Activated gamma-delta T cell (primary cell): ENCODE data around the gene ZBTB20.

ENCODE experiments used
- DNase-seq: peaks from one replicate; lab custom pipeline; 2025; lab: John Stamatoyannopoulos, UW

ZBTB20 gene

DNA sequence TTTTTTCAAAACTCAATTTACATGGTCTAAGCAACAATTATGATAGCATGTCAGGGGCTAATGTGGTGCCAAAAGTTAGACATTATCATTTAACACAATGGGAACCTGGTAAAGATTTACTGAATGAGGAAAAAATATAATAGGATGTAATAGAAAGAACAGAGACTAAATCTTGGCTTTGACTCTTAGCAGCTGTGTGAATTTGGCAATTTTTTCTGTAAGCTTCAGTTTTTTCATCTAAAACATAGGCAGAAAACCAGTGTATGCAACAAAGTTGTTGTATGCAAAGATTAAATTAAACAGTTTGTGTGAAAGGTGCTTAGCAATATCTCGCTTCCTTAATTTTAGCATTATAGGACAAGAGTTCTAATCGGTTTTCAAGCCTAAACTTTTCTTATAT, 57.6 kb downstream of the ZBTB20 start:
- no peak for DNase-seq

- DNase-seq = no peak
Measured at GRCh38 chr3:115087512-115087911, 59.6 kb downstream of the ZBTB20 start.

DNA sequence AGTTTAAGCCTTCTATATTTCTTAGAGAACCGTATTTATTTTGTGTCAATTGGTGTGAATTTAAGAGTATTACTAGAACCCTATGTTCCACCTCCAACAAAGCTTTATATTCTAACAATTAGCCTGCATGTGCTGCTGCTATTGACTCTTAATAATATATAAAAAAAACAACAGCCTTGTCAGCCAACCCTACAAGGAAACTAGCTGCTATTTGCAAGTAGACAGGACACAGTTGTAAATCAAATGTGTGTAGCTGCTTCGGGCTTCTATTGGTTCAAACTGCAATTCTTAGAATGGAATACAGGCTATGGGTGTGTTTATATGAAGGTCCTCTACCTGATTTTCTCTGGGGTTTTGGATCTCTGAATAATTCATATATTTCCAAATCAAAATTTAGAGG, 60.7 kb downstream of the ZBTB20 start:
- no peak for DNase-seq

- no peak for DNase-seq
Measured at GRCh38 chr3:115085197-115085865, 61.8 kb downstream of the ZBTB20 start.

DNA sequence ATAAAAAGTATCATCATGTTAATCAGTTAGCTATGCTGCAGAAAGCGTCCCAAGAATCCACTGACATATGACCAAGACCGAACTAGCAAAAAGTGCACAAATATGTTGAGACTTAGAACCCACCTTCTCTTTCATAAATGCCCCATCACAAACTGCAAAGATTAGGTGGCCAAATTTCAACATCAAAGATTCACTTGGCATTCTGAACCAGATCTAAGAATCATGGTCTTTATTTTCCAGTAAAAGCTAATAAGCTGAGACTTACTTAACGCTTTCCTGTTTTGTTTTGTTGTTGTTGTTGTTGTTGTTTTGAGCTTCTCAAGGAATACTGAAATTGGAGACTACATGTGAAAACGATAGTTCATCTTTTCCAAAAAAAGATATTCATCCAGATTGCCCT, 62.4 kb downstream of the ZBTB20 start:
- no peak for DNase-seq

GRCh38 chr3:115082260-115082659, 64.8 kb downstream of the ZBTB20 start:
- DNase-seq = no peak

- no peak for DNase-seq
Measured at GRCh38 chr3:115081444-115081843, 65.6 kb downstream of the ZBTB20 start.

- no peak for DNase-seq
Measured at GRCh38 chr3:115077501-115078250, 69.4 kb downstream of the ZBTB20 start.

DNA sequence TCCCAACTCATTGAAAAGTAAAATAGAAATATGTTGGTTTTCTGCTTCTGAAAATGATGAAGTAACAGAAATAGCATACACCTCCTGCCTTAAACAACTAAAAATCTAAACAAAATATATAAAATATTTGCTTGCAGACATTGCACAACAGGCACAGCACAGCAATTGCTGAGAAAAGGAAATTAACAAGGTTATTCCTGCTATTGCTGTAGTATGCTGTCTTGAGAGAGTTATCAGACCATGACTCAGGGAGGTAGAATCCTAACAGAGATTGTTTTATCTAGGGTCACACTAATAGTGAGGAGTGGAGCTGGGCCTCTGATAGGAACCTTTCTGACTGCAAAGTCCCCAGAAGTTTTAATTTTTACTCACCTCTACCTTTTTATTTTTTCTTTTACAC, 72.6 kb downstream of the ZBTB20 start:
- DNase-seq = no peak

DNA sequence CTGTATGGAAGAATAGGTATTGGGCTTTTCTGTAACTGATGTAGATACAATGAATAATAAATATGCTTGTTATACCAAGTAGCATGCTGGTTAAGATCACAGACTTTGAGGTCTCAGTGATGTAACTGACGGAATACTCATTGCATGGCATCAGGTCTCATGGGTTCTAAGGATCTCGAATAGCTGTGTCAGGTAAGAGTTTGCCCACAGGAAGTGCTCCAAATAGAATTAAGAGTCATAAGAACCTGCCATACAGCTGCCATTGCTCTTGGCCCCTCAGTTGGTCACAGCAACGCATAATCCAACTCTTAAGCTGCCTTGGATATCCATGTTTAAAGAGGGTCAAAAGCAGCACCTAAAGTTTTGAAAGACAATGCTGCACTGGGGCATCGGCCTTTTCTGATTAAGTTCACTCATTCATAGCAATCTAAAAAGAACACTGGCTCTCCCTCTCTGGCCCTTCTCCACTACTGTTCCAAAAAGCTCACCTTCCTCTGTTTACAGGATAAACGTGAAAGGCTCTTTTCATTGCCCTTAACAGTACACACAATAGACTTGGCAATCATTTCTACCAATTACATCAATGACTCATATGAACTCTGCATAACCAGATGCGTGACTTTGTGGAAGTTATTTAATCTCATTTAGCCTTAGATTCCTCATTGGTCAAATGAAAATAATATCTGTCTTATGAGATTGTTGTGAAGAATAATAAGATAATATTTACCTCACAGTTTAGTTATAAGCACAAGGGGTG, 74.6 kb downstream of the ZBTB20 start:
- no peak for DNase-seq

- no peak for DNase-seq
Measured at GRCh38 chr3:115071601-115072000, 75.5 kb downstream of the ZBTB20 start.

DNA sequence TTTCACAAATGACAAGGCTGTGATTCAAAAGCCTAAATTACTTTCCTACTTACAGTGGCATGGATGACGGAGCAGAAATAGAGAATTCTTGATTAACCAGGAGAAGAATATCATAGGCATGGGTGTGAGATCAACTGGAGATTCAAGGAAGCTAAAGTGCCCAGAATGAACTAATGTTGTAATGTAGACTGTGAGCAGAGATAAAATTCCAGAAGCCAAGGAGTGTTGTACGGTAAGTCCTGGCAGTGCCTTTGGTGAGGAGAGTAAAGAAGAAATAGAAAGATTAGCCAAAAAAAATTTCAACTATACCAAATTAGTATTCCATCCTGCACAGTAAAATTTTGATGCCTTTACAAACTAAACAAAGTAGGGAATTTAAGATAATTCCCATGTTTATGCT, 75.9 kb downstream of the ZBTB20 start:
- DNase-seq = no peak

- DNase-seq = no peak
Measured at GRCh38 chr3:115068799-115069198, 78.3 kb downstream of the ZBTB20 start.

- no peak for DNase-seq
Measured at GRCh38 chr3:115062412-115062956, 84.6 kb downstream of the ZBTB20 start.

DNA sequence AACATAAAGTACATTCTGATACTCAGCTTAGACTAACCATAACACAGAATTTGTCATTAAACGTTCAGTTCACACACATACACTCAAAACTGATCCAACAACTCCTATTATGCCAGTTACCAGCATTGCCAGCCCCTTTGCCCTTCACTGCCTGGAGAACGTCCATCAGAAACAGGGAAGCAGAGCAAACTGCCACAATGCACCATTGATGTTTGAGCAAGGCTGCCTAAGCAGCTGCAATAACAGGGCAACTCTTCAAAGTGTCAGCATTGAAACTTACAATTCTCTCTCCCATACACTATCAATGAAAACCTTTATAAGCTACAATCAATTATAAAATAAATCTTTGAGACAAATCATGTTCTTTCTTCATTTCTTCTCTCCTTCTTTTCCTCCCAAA, 85.1 kb downstream of the ZBTB20 start:
- no peak for DNase-seq

DNA sequence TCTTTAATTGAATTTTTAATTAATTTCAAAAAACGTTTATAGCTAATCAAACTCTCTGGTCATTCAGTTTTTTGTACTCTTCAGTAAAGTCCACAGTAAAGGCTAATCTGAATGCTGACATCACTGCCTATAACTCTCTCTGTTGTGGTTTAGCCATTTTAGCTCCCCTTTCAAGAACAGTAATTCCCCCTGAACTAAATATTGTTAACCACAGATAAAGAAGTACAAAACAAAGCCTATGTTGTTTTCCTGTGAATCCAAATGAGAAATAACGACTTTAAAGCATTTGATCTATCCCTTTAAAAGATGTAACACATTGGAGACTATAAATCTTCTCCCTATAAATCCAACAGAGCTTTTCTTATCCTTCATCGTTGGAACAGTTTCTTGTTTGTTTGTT, 94.2 kb downstream of the ZBTB20 start:
- no peak for DNase-seq

DNA sequence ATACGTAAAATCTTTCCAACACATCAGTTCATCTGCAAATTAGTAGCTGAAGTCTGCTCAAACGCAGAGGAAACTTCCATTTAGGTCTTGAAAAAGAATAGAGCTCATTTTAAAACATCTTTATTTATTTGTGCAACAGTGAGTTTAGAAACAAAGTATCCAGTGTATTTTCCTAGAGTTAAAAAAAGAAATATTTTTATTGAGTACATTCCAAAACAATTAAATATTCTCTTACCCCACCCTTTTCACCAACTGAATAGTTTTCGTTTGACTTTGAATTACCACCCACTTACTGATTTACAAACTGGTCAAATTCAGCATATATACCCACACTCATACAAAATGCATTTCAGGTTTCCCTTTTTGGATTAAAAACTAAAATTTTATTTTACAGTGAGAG, 104.7 kb downstream of the ZBTB20 start:
- DNase-seq = no peak

DNA sequence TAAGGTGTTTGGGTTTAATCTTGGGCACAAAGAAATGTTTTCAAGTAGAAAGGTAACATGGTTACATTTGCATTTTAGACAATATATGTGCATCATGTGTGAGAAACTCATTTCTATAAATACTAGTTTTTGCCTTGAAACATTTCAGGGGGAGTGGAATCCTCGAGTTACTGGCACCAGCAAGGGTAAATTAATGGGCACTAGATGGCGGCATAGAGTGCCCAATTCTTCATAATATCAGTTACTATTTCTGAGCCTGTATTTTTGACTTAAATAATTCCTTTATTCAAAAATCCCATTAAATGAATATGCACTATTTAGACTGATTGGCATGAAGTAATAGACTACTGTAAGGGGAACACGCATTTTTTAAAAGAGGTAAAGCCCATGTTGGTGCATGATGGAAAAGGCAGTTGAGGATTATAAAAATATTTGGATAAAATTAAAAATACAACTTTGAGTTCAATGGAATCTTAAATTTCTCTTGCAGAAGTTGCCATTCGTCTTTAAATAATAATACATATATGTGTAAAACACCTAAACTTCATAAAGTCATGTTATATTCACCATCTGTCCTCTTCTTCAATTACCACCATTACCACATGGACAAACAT, 106.3 kb downstream of the ZBTB20 start:
- DNase-seq = no peak

DNA sequence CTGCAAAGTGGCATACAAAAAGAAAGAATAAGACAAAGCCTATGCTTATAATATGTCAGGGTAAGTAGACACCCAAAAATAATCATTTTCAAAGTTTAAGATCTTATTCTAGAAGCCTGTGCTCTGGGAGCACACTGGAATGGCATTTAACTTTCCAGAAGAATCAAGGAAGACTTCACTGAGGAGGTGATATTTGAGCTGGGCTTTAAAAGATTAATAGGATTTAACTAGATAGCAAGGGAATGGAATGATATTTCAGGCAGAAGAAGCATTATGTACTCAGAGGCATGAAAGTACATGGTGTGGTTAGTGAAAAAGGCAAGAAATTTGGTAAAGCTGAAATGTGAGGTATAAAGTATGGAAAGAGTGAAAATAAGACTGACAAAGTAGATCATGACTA, 106.8 kb downstream of the ZBTB20 start:
- DNase-seq = no peak

DNA sequence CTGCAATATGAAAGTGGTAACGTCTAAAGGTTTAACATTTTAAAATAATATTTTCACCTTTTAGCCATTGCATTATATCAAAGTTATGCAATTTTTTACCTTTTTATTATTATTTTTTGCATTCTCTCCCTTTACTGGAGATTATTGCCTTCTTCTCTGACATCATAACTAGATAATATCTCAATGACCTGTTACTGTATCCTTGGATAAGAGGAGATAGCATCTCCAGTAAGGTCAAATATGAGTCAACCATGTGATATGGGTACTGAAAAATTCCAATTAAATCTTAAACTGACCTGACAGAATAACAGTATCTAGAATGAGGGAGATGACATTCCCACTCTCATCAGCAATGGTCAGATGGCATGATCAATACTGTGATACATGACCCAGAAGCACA, 108.3 kb downstream of the ZBTB20 start:
- DNase-seq = no peak

DNA sequence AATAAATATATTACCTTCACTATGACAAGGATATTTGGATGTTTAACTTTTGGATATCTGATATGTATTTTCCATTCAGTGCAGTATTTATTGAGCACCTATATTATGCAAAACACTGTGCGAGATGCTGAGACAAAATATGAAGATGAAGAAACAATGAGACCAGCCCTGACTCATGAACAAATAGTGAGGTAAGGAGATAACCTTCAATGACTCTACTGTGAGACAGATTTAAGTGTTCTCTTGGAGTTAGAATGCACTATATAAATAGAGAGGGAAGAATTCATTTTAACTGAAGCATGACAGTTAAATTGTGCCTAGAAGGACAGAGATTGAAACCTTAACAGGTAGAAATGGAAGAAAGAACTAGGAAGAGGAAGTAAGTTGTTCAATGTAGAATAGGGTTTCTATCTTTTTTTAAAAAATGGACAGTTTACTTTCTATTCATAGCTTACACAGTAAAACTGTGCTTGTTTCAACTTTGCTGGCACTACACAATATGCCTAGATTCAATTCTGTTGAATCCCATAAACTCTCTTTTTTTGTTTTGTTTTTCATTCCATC, 124.2 kb downstream of the ZBTB20 start:
- DNase-seq = no peak

DNA sequence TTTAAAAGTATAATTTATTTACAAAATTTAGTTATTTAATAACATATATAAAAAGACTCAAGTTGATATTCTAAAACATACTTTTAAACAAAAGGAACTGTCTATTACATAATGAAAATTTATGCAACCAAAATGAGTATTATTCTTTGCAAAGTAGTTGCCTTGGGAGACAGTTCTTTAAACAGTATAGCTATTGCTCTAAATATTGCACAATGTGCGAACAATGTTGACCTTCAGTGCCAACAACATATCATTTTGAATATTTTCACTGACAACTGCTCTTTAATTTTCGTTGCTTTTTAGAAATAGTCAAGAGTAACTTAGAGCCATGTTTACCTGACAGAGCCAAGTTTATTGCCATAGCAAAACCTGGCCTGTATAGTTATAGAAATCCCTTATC, 124.9 kb downstream of the ZBTB20 start:
- no peak for DNase-seq
